HEK293 (cell line): ENCODE data around the gene PDGFC.

Experiments
- ZEB2 ChIP-seq: fragments of 450-650 bp; formaldehyde crosslinking; IDR thresholded peaks from 2 replicates; pipeline ENCODE4 v1.5.1; 2016; ENCODE audit warnings: missing biosample characterization, missing genetic modification characterization
- ZNF148 ChIP-seq: fragments of 450-650 bp; formaldehyde crosslinking; IDR thresholded peaks from 2 replicates; pipeline ENCODE4 v1.5.0; 2017; ENCODE audit warnings: missing biosample characterization, missing genetic modification characterization, borderline replicate concordance
- ZNF239 ChIP-seq: fragments of 450-650 bp; formaldehyde crosslinking; IDR thresholded peaks from 2 replicates; pipeline ENCODE4 v1.5.1; 2016; ENCODE audit warnings: missing biosample characterization, missing genetic modification characterization
- ZNF600 ChIP-seq: fragments of 450-650 bp; formaldehyde crosslinking; IDR thresholded peaks from 2 replicates; pipeline ENCODE4 v1.5.1; 2016; ENCODE audit warnings: missing biosample characterization, missing genetic modification characterization
- ZNF626 ChIP-seq: fragments of 450-650 bp; sonication (Bioruptor Pico); formaldehyde crosslinking; IDR thresholded peaks from 2 replicates; pipeline ENCODE4 v1.5.1; 2018; ENCODE audit warnings: missing biosample characterization, missing genetic modification characterization, inconsistent platforms

- no peak for TF ChIP-seq ZNF239 (tag by site-specific recombination)
- no peak for TF ChIP-seq ZNF148 (tag by site-specific recombination)
- no peak for TF ChIP-seq ZNF600 (tag by site-specific recombination)
- TF ChIP-seq ZEB2 (tag by site-specific recombination): no peak
- TF ChIP-seq ZNF626 (tag by site-specific recombination): no peak
Measured at GRCh38 chr4:156764846-156765245, 206.8 kb downstream of the PDGFC start.
